Memory B cell (primary cell): ENCODE results near the gene MC1R.

ENCODE experiments used
- ATAC-seq: fragments of 150-1000 bp; cut with Tn5 transposase; 2 replicates; pipeline ENCODE4 v1.10.0; 2021; ENCODE audit warnings: low read depth, mild to moderate bottlenecking, moderate library complexity
- DNase-seq, 2 donors: peaks; one replicate each; pipeline ENCODE4 v3.0.0; 2022; ENCODE audit warnings: low spot score in 2 of 2
- H3K27ac Mint-ChIP-seq: one replicate; pipeline ENCODE4 v1.8.0; 2022; ENCODE audit warnings: mild to moderate bottlenecking, moderate library complexity, mixed read lengths
- H3K27me3 Mint-ChIP-seq: one replicate; pipeline ENCODE4 v1.8.0; 2022; ENCODE audit warnings: mixed read lengths
- H3K36me3 Mint-ChIP-seq: one replicate; pipeline ENCODE4 v1.8.0; 2022; ENCODE audit warnings: mild to moderate bottlenecking, mixed read lengths
- H3K4me1 Mint-ChIP-seq: one replicate; pipeline ENCODE4 v1.8.0; 2022; ENCODE audit warnings: mixed read lengths
- H3K4me3 Mint-ChIP-seq: one replicate; pipeline ENCODE4 v1.8.0; 2022; ENCODE audit warnings: mild to moderate bottlenecking, moderate library complexity, mixed read lengths
- H3K9me3 Mint-ChIP-seq: one replicate; pipeline ENCODE4 v1.8.0; 2022; ENCODE audit warnings: mixed read lengths

Gene MC1R

GRCh38 chr16:89949121-89949742, 30.6 kb downstream of the MC1R start:
- peaks cover 4% of the 10 kb centered on the region for H3K9me3 Mint-ChIP-seq
- ATAC-seq (no peak), DNase-seq (no peak)
- H3K36me3 Mint-ChIP-seq, result peaks cover 2% of the 10 kb centered on the region
- peaks cover 42% of the 10 kb centered on the region for H3K4me1 Mint-ChIP-seq
- H3K27me3 Mint-ChIP-seq, result peaks cover 14% of the 10 kb centered on the region
- peak overlapping the region; percentile 84 for H3K4me3 Mint-ChIP-seq
- H3K27ac Mint-ChIP-seq, result peak overlapping the region; percentile 51

DNA sequence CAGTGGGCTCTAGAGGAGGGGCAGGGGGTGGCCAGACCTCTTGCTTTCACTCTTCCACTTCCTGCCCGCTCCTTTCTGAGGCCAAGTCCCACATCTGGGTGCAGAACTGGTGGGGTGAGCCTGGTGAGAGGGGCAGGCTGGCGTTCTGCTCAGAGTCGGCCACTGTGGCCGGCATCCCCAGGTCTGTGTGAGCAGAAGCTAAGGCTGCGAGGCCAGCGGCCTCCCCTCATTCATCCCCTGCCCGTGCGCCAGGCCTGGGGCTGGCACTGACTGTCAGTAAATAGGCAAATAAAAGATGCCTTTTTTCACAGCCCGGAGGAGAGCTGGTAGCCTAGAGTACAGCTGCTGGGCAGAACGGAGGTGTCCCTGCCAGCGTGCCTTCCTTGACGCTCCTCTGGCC, 31.1 kb downstream of the MC1R start:
- DNase-seq (no peak), ATAC-seq (no peak)
- Mint-ChIP-seq H3K4me1 (peaks cover 45% of the 10 kb centered on the region), H3K4me3 (peak overlapping the region; percentile 84), H3K36me3 (peaks cover 2% of the 10 kb centered on the region), H3K9me3 (peaks cover 3% of the 10 kb centered on the region), H3K27me3 (peaks cover 13% of the 10 kb centered on the region), H3K27ac (peak overlapping the region; percentile 51)

DNA sequence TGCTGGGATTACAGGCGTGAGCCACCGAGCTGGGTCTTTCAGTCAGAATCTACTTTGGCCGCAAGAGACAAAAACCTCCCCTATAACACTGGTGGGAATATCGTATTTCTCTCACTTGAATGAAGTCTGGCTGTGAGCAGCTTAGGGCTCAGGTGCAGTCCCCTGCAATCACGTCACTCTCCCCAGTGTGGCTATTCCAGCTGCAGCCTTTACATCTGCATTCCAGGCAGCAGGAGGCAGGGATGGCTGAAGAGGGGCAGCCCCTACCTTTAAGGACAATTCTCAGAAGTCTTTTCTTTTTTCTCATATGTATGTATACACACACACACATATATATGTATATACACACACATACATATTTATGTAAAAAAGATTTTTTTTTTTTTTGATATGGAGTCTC, 32.8 kb downstream of the MC1R start:
- no peak for ATAC-seq
- Mint-ChIP-seq H3K36me3 (peaks cover 2% of the 10 kb centered on the region), H3K9me3 (peaks cover 2% of the 10 kb centered on the region), H3K27ac (no peak overlapping the region), H3K4me3 (no peak overlapping the region), H3K4me1 (peaks cover 42% of the 10 kb centered on the region), H3K27me3 (peaks cover 3% of the 10 kb centered on the region)
- DNase-seq, result no peak

GRCh38 chr16:89952049-89952448, 33.4 kb downstream of the MC1R start:
- no peak for ATAC-seq
- Mint-ChIP-seq H3K4me1 (peaks cover 47% of the 10 kb centered on the region), H3K27me3 (peaks cover 2% of the 10 kb centered on the region), H3K4me3 (no peak overlapping the region), H3K27ac (no peak overlapping the region), H3K36me3 (peaks cover 2% of the 10 kb centered on the region), H3K9me3 (peaks cover 2% of the 10 kb centered on the region)
- DNase-seq, result no peak

- ATAC-seq, result no peak
- Mint-ChIP-seq H3K36me3 (peaks cover 2% of the 10 kb centered on the region), H3K4me3 (no peak overlapping the region), H3K27ac (no peak overlapping the region), H3K9me3 (peaks cover 2% of the 10 kb centered on the region), H3K27me3 (no peaks in the 10 kb centered on the region), H3K4me1 (peaks cover 43% of the 10 kb centered on the region)
- no peak for DNase-seq
These were observed 33.9 kb downstream of the MC1R start for GRCh38 chr16:89952551-89952950.

GRCh38 chr16:89953671-89954406, 35.2 kb downstream of the MC1R start:
- Mint-ChIP-seq H3K9me3 (peaks cover 2% of the 10 kb centered on the region), H3K27ac (peak overlapping the region; percentile 36), H3K36me3 (peaks cover 8% of the 10 kb centered on the region), H3K27me3 (no peaks in the 10 kb centered on the region), H3K4me3 (peak overlapping the region; percentile 76), H3K4me1 (peaks cover 39% of the 10 kb centered on the region)
- DNase-seq, result peak; percentile 43 to 56
- ATAC-seq, result peak; percentile 84

DNA sequence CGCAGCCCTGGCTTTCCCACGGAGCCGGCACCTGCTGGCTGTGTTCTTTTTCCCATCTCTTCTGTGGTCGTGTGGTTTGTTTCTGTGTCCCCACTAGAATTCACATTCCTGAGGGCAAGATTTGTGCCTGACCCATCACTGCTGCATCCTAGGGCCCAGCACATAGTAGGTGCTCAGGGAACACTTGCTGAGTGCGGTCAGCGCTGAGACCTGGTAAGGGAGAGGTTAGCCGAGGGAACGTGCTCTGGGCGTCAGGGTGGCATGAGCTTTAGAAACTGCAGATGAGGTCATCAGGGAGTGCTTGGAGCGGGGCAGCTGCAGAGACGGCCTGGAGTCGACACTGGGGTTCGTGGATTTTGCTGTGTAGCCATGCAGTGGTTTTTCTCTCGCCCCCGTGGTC, 35.8 kb downstream of the MC1R start:
- H3K27me3 Mint-ChIP-seq, result no peaks in the 10 kb centered on the region
- H3K27ac Mint-ChIP-seq, result peak overlapping the region; percentile 36
- H3K36me3 Mint-ChIP-seq, result peaks cover 11% of the 10 kb centered on the region
- no peak for ATAC-seq
- peak overlapping the region; percentile 76 for H3K4me3 Mint-ChIP-seq
- H3K9me3 Mint-ChIP-seq, result peaks cover 2% of the 10 kb centered on the region
- peaks cover 39% of the 10 kb centered on the region for H3K4me1 Mint-ChIP-seq
- DNase-seq, result no peak

GRCh38 chr16:89955001-89955685, 36.5 kb downstream of the MC1R start:
- Mint-ChIP-seq H3K9me3 (peaks cover 2% of the 10 kb centered on the region), H3K36me3 (peaks cover 16% of the 10 kb centered on the region), H3K4me1 (peaks cover 36% of the 10 kb centered on the region), H3K27ac (no peak overlapping the region), H3K27me3 (no peaks in the 10 kb centered on the region), H3K4me3 (peak overlapping the region; percentile 76)
- no peak for DNase-seq
- no peak for ATAC-seq

GRCh38 chr16:89956505-89957215, 38.0 kb downstream of the MC1R start:
- peak overlapping the region; percentile 43 for H3K4me3 Mint-ChIP-seq

GRCh38 chr16:89957216-89957785, 38.6 kb downstream of the MC1R start:
- Mint-ChIP-seq H3K9me3 (peaks cover 2% of the 10 kb centered on the region), H3K27ac (peak overlapping the region; percentile 20), H3K4me1 (peaks cover 36% of the 10 kb centered on the region), H3K4me3 (peak overlapping the region; percentile 43), H3K27me3 (no peaks in the 10 kb centered on the region), H3K36me3 (peaks cover 18% of the 10 kb centered on the region)
- ATAC-seq (no peak), DNase-seq (no peak)

More at GRCh38 chr16:89956505-89957215, 38.0 kb downstream of the MC1R start:
- ATAC-seq (peak; percentile 28), DNase-seq (no peak)
- Mint-ChIP-seq H3K9me3 (peaks cover 2% of the 10 kb centered on the region), H3K27ac (peak overlapping the region; percentile 20), H3K36me3 (peaks cover 18% of the 10 kb centered on the region), H3K4me1 (peaks cover 36% of the 10 kb centered on the region), H3K27me3 (no peaks in the 10 kb centered on the region)

GRCh38 chr16:89958068-89958467, 39.4 kb downstream of the MC1R start:
- ATAC-seq (no peak), DNase-seq (no peak)
- peaks cover 34% of the 10 kb centered on the region for H3K4me1 Mint-ChIP-seq
- no peak overlapping the region for H3K27ac Mint-ChIP-seq
- no peak overlapping the region for H3K4me3 Mint-ChIP-seq
- H3K36me3 Mint-ChIP-seq, result peaks cover 18% of the 10 kb centered on the region
- peaks cover 2% of the 10 kb centered on the region for H3K9me3 Mint-ChIP-seq
- no peaks in the 10 kb centered on the region for H3K27me3 Mint-ChIP-seq

DNA sequence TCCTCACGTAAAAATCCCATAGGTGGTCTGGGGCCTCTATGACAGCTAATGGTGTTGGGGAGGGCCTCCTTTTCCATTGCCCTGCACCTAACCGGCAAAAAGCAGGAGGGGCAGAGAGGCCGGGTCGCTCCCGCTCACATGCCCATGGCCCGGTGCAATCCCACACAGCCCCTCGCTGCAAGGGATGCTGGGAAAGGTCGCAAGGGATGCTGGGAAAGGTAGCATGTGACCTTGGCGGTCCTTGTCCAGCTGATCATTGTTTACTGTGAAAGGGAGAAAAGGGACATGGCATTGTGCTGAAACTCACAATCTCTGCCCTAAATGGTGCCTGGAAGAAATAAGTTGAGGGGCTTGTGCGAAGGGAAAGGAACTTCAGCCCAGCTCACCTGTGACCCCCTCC, 39.9 kb downstream of the MC1R start:
- H3K4me1 Mint-ChIP-seq, result peaks cover 29% of the 10 kb centered on the region
- no peak for ATAC-seq

GRCh38 chr16:89960966-89961365, 42.3 kb downstream of the MC1R start:
- peaks cover 19% of the 10 kb centered on the region for H3K36me3 Mint-ChIP-seq
- H3K4me3 Mint-ChIP-seq, result no peak overlapping the region
- DNase-seq (no peak), ATAC-seq (no peak)
- no peak overlapping the region for H3K27ac Mint-ChIP-seq
- H3K27me3 Mint-ChIP-seq, result no peaks in the 10 kb centered on the region
- H3K9me3 Mint-ChIP-seq, result no peaks in the 10 kb centered on the region
- H3K4me1 Mint-ChIP-seq, result peaks cover 12% of the 10 kb centered on the region

More for the DNA sequence above, 39.9 kb downstream of the MC1R start:
- no peak for DNase-seq
- Mint-ChIP-seq H3K4me3 (no peak overlapping the region), H3K9me3 (peaks cover 2% of the 10 kb centered on the region), H3K36me3 (peaks cover 20% of the 10 kb centered on the region), H3K27me3 (no peaks in the 10 kb centered on the region), H3K27ac (no peak overlapping the region)
